Measurements from ENCODE around the gene FGD6.
"Not testable (repeated sequence)": the region's sequence is repeated elsewhere in the genome, so short reads cannot be mapped to it uniquely, and the experiment has no call there.

- not testable (repeated sequence) for TF ChIP-seq POLR2A, POLR2AphosphoS5, CTCF (IDR thresholded peaks at IDR 0.05)
These were observed 115.3 kb downstream of the FGD6 start for GRCh38 chr12:95101957-95102356.

Measured in sigmoid colon (tissue), 4 donors.